ENCODE results near the gene NID1.

Gene NID1

DNA sequence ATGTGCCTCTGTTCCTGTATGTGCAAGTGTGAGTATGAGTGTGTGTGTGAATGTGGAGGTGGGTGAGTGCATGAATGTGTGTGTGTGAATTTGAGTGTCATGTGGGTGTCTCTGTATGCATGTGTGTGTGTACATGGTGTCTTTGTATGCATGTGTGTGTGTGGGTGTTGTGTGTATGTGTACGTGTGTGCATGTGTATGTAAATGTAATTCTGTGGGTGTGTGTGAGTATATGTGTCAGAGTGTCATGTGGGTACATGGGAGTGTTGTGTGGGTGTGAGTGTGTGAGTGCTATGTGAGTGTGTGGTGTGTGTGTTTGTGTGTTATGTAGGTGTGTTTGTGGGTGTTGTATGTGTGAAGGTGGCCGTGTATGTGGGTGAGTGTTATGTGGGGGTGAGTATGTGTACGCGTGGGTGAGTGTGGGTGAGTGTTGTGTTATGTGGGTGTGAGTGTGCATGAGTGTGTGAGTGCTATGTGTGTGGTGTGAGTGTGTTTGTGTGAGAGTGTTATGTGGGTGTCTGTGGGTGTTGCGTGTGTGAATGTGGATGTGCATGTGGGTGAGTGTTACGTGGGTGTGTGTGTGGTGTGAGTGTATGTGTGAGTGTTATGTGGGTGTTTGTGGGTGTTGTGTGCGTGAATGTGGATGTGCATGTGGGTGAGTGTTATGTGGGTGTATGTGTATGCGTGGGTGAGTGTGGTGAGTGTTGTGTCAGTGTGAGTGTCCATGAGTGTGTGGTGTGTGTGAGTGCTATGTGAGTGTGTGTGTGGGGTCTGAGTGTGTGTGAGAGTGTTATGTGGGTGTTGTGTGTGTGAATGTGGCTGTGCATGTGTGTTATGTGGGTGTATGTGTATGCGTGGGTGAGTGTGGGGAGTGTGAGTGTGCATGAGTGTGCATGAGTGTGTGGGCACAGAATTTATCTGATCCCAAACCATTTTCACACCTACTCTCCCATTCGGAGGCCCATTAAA, 36.6 kb upstream of the NID1 start:
- TF ChIP-seq, protein P1, sequence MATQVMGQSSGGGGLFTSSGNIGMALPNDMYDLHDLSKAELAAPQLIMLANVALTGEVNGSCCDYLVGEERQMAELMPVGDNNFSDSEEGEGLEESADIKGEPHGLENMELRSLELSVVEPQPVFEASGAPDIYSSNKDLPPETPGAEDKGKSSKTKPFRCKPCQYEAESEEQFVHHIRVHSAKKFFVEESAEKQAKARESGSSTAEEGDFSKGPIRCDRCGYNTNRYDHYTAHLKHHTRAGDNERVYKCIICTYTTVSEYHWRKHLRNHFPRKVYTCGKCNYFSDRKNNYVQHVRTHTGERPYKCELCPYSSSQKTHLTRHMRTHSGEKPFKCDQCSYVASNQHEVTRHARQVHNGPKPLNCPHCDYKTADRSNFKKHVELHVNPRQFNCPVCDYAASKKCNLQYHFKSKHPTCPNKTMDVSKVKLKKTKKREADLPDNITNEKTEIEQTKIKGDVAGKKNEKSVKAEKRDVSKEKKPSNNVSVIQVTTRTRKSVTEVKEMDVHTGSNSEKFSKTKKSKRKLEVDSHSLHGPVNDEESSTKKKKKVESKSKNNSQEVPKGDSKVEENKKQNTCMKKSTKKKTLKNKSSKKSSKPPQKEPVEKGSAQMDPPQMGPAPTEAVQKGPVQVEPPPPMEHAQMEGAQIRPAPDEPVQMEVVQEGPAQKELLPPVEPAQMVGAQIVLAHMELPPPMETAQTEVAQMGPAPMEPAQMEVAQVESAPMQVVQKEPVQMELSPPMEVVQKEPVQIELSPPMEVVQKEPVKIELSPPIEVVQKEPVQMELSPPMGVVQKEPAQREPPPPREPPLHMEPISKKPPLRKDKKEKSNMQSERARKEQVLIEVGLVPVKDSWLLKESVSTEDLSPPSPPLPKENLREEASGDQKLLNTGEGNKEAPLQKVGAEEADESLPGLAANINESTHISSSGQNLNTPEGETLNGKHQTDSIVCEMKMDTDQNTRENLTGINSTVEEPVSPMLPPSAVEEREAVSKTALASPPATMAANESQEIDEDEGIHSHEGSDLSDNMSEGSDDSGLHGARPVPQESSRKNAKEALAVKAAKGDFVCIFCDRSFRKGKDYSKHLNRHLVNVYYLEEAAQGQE (IDR thresholded peaks at IDR 0.05; ENCODE audit: low read depth), result no peak

DNA sequence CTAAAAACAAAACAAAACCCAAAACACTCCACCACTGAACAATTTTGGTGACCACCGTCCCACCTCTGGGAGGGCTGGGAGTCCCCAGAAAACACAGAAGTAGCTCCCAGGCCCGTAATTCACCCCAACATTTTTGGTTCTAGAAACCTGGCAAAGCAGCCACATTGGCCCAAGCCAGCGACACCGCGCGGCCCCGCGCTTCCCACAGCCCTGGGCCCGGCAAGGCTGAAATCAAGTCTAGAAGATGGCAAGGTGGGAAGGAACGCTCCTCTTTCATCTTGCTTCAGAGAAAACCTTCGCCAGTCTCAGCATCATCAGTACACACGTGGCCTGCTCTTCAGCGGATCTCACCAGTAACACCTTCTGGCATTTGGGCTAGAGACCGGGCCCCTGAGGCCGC, 35.9 kb upstream of the NID1 start:
- TF ChIP-seq ZBTB7A (IDR thresholded peaks at IDR 0.05; ENCODE audit: low read depth) (no peak), EP300 (IDR thresholded peaks at IDR 0.05; ENCODE audit: borderline replicate concordance) (no peak), TAF1 (IDR thresholded peaks at IDR 0.05; ENCODE audit: low read depth) (no peak)

DNA sequence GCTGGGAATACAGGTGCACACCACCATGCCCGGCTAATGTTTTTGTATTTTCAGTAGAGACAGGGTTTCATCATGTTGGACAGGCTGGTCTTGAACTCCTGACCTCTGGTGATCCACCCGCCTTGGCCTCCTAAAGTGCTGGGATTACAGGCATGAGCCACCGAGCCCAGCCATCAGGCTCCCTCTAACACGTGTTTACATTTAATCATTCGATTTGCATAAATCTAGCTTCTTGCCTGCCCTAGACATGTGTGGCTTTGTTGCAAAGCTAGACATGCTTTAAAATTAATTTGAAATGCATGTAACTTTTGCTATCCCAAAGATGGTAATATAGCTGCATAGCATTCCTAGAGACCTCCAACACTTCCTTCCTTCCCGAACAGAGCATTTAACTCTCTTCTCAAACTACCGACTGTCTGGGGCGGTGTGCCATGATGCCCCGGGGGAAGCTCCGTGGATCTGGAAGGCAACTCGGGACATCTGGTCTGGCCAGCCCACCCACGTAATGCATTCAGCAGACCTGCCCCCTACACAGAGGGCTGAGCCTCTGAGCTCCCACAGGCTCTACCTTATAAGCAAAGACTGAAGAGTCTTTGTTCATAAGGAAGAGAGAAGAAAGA, 34.6 kb upstream of the NID1 start:
- TF ChIP-seq EGR1 (IDR thresholded peaks at IDR 0.05) (no peak), TAF1 (IDR thresholded peaks at IDR 0.05; ENCODE audit: low read depth) (no peak)
- TF ChIP-seq, protein P1 (IDR thresholded peaks at IDR 0.05; ENCODE audit: low read depth), result no peak
- TF ChIP-seq, protein P2, sequence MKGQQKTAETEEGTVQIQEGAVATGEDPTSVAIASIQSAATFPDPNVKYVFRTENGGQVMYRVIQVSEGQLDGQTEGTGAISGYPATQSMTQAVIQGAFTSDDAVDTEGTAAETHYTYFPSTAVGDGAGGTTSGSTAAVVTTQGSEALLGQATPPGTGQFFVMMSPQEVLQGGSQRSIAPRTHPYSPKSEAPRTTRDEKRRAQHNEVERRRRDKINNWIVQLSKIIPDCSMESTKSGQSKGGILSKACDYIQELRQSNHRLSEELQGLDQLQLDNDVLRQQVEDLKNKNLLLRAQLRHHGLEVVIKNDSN (IDR thresholded peaks at IDR 0.05), result no peak

DNA sequence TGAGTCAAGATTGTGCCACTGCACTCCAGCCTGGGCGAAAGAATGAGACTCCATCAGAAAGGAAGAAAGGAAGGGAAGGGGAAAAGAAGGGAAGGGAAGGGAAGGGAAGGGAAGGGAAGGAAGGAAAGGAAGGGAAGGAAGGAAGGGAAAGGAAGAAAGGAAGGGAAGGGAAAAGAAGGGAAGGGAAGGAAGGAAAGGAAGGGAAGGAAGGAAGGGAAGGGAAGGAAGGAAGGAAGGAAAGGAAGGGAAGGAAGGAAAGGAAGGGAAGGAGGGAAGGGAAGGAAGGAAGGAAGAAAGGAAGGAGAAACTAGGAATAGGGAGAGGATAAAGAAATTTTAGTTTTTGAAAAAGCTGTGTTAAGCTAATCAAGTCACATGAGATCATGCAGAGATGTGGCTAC, 33.4 kb upstream of the NID1 start:
- no peak for TF ChIP-seq CREB1 (IDR thresholded peaks at IDR 0.05; ENCODE audit: low read depth)
- no peak for TF ChIP-seq YY1 (IDR thresholded peaks at IDR 0.05; ENCODE audit: low read depth)
- TF ChIP-seq FOXM1 (IDR thresholded peaks at IDR 0.05; ENCODE audit: borderline replicate concordance, low read depth), result no peak
- TF ChIP-seq EGR1 (IDR thresholded peaks at IDR 0.05), result no peak
- no peak for TF ChIP-seq TAF1 (IDR thresholded peaks at IDR 0.05; ENCODE audit: low read depth)
- TF ChIP-seq TEAD4 (IDR thresholded peaks at IDR 0.05), result no peak
- TF ChIP-seq, protein P1 (IDR thresholded peaks at IDR 0.05; ENCODE audit: low read depth), result no peak
- TF ChIP-seq ZBTB7A (IDR thresholded peaks at IDR 0.05; ENCODE audit: low read depth), result no peak
- TF ChIP-seq TCF12 (IDR thresholded peaks at IDR 0.05; ENCODE audit: low read depth), result no peak
- TF ChIP-seq, protein P2 (IDR thresholded peaks at IDR 0.05), result no peak
- no peak for TF ChIP-seq NFIC (IDR thresholded peaks at IDR 0.05)
- no peak for TF ChIP-seq EP300 (IDR thresholded peaks at IDR 0.05; ENCODE audit: borderline replicate concordance)
- no peak for TF ChIP-seq CEBPB (IDR thresholded peaks at IDR 0.05)
- TF ChIP-seq, protein P3, sequence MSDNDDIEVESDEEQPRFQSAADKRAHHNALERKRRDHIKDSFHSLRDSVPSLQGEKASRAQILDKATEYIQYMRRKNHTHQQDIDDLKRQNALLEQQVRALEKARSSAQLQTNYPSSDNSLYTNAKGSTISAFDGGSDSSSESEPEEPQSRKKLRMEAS (IDR thresholded peaks at IDR 0.05), result no peak
- no peak for TF ChIP-seq RAD21 (IDR thresholded peaks at IDR 0.05; ENCODE audit: low read depth)
